PFSK-1 (cell line): ENCODE results near the gene CLEC2D.

Source experiments
- POLR2AphosphoS5 ChIP-seq: IDR thresholded peaks from 2 replicates; pipeline ENCODE4 v1.6.1; 2012; ENCODE audit warnings: low read depth, mild to moderate bottlenecking, control low read depth, low read length, moderate library complexity
- TAF1 ChIP-seq: IDR thresholded peaks from 2 replicates; pipeline ENCODE4 v1.6.1; 2012; ENCODE audit warnings: low read length, control low read depth, borderline replicate concordance; ENCODE audit not compliant: insufficient read depth
- TF ChIP-seq, protein P1 (sequence below), 2 experiments: IDR thresholded peaks; 2 replicates each; pipeline versions ENCODE4 v1.6.1 to v1.8.0; 2011 to 2012; ENCODE audit warnings: low read depth in 2 of 2, low read length in 2 of 2, control low read depth in 1 of 2, inconsistent platforms in 1 of 2, mild to moderate bottlenecking in 1 of 2, moderate library complexity in 1 of 2; ENCODE audit not compliant: insufficient read depth in 1 of 2

DNA sequence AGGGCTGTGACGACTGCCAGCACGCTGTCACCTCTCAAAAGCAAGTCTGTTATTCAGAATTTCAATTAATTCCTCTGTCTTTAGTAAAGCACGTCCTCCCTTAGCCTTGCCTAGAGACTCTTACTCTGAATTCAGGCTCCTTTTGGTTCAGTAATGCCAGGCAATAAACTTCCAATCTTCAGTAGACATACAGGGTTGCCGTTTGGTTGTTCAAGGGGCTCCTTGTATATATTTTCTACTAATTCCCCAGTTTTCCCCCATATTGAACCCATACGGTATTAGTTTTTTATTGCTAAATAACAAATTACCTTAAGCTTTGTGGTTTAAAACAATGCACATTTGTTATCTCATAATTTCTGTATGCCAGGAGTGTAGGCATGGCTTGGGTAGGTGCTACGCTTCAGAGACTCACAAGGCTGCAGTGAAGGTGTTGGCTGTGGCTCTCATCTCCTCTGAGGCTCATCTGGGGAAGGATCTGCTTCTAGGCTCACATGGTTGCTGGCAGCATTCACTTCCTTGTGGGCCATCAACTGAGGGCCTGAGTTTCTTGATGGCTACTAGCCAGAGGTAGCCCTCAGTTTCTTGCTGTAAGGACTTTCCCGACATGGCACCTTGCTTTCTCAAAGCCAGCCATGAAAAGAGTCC is 70.7 kb downstream of the CLEC2D start:
- TF ChIP-seq, protein P1, sequence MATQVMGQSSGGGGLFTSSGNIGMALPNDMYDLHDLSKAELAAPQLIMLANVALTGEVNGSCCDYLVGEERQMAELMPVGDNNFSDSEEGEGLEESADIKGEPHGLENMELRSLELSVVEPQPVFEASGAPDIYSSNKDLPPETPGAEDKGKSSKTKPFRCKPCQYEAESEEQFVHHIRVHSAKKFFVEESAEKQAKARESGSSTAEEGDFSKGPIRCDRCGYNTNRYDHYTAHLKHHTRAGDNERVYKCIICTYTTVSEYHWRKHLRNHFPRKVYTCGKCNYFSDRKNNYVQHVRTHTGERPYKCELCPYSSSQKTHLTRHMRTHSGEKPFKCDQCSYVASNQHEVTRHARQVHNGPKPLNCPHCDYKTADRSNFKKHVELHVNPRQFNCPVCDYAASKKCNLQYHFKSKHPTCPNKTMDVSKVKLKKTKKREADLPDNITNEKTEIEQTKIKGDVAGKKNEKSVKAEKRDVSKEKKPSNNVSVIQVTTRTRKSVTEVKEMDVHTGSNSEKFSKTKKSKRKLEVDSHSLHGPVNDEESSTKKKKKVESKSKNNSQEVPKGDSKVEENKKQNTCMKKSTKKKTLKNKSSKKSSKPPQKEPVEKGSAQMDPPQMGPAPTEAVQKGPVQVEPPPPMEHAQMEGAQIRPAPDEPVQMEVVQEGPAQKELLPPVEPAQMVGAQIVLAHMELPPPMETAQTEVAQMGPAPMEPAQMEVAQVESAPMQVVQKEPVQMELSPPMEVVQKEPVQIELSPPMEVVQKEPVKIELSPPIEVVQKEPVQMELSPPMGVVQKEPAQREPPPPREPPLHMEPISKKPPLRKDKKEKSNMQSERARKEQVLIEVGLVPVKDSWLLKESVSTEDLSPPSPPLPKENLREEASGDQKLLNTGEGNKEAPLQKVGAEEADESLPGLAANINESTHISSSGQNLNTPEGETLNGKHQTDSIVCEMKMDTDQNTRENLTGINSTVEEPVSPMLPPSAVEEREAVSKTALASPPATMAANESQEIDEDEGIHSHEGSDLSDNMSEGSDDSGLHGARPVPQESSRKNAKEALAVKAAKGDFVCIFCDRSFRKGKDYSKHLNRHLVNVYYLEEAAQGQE (IDR thresholded peaks at IDR 0.05; ENCODE audit: insufficient read depth in 1 of 2, low read depth in 2 of 2, low read length in 2 of 2): no peak
- TF ChIP-seq POLR2AphosphoS5 (no peak), TAF1 (no peak)
